CD14-positive monocyte (primary cell): ENCODE data around the gene PDGFD. TPM values are rescaled to one million over a fixed set of nuclear protein-coding genes. Genes with fewer than 3 reads are reported as not detected.

Experiments
- DNase-seq, 3 donors: peaks; one replicate each; pipeline ENCODE4 v3.0.0-alpha.2; 2011 to 2022
- H2AFZ ChIP-seq: 2 replicates; pipeline ENCODE4 v1.6.0; 2012; ENCODE audit warnings: mild to moderate bottlenecking, low read depth, low read length, inconsistent platforms; ENCODE audit not compliant: insufficient read depth, poor library complexity, severe bottlenecking
- H3K27ac ChIP-seq, 2 donors: 1 replicate in 1 of 2; 2 replicates in 1 of 2; pipeline ENCODE4 v1.5.1; 2012 to 2013; ENCODE audit warnings: low read length in 2 of 2, control low read depth in 1 of 2, inconsistent platforms in 1 of 2, low read depth in 1 of 2, mild to moderate bottlenecking in 1 of 2
- H3K27me3 ChIP-seq, 2 donors: one replicate each; pipeline versions ENCODE4 v1.6.0 to v1.6.1; 2011 to 2013; ENCODE audit warnings: low read length in 2 of 2; ENCODE audit not compliant: control insufficient read depth in 2 of 2, insufficient read depth in 2 of 2
- H3K36me3 ChIP-seq, 2 donors: replicated peaks in 1 of 2; 1 replicate in 1 of 2; 2 replicates in 1 of 2; pipeline versions ENCODE4 v1.5.1 to v1.6.1; 2012 to 2013; ENCODE audit warnings: low read length in 2 of 2, control low read depth in 1 of 2, inconsistent platforms in 1 of 2, mild to moderate bottlenecking in 1 of 2; ENCODE audit not compliant: insufficient read depth in 2 of 2, control insufficient read depth in 1 of 2
- H3K4me1 ChIP-seq, 2 donors: 1 replicate in 1 of 2; 2 replicates in 1 of 2; pipeline versions ENCODE4 v1.5.1 to v1.6.1; 2012 to 2013; ENCODE audit warnings: low read length in 2 of 2, control low read depth in 1 of 2, inconsistent platforms in 1 of 2, mild to moderate bottlenecking in 1 of 2, moderate library complexity in 1 of 2; ENCODE audit not compliant: insufficient read depth in 2 of 2, control insufficient read depth in 1 of 2
- H3K4me2 ChIP-seq: replicated peaks from 2 replicates; pipeline ENCODE3; 2012; ENCODE audit warnings: low read length, moderate library complexity, mild to moderate bottlenecking; ENCODE audit not compliant: poor library complexity, severe bottlenecking; ENCODE audit errors: extremely low read depth
- H3K4me3 ChIP-seq, 3 experiments: fragments of 200-600 bp in 1 of 3; sonication (generic) in 1 of 3; replicated peaks in 1 of 3; 1 replicate in 2 of 3; 2 replicates in 1 of 3; pipeline ENCODE4 v1.5.1; 2011 to 2013; ENCODE audit warnings: low read length in 3 of 3, mild to moderate bottlenecking in 3 of 3, control low read depth in 2 of 3, low read depth in 2 of 3, inconsistent platforms in 1 of 3, moderate library complexity in 1 of 3
- H3K79me2 ChIP-seq: 2 replicates; pipeline ENCODE4 v1.6.0; 2012; ENCODE audit warnings: mild to moderate bottlenecking, control low read depth, inconsistent platforms, low read length, moderate library complexity; ENCODE audit not compliant: insufficient read depth
- H3K9ac ChIP-seq: 2 replicates; pipeline ENCODE4 v1.6.0; 2017; ENCODE audit warnings: low read length, mild to moderate bottlenecking; ENCODE audit not compliant: insufficient read depth, poor library complexity, severe bottlenecking
- H3K9me3 ChIP-seq, 2 donors: replicated peaks in 1 of 2; 1 replicate in 1 of 2; 2 replicates in 1 of 2; pipeline versions ENCODE4 v1.5.1 to v1.6.1; 2012 to 2013; ENCODE audit warnings: low read length in 2 of 2, control low read depth in 1 of 2; ENCODE audit not compliant: control insufficient read depth in 1 of 2, insufficient read depth in 1 of 2
- H4K20me1 ChIP-seq: 2 replicates; pipeline ENCODE4 v1.6.0; 2012; ENCODE audit warnings: mild to moderate bottlenecking, low read length, control low read depth, moderate library complexity; ENCODE audit not compliant: insufficient read depth
- H3K27ac Mint-ChIP-seq, 7 donors: one replicate each; pipeline ENCODE4 v1.8.0; 2020; ENCODE audit warnings: mild to moderate bottlenecking in 7 of 7, mixed read lengths in 7 of 7, moderate library complexity in 6 of 7, inconsistent platforms in 2 of 7
- H3K27me3 Mint-ChIP-seq, 3 donors: one replicate each; pipeline ENCODE4 v1.8.0; 2021 to 2022; ENCODE audit warnings: low read depth in 3 of 3, mild to moderate bottlenecking in 3 of 3, mixed read lengths in 3 of 3, moderate library complexity in 3 of 3, inconsistent platforms in 1 of 3
- H3K36me3 Mint-ChIP-seq, 2 donors: one replicate each; pipeline ENCODE4 v1.8.0; 2020; ENCODE audit warnings: mixed read lengths in 2 of 2, inconsistent platforms in 1 of 2, mild to moderate bottlenecking in 1 of 2
- H3K4me1 Mint-ChIP-seq: one replicate; pipeline ENCODE4 v1.8.0; 2020; ENCODE audit warnings: mild to moderate bottlenecking, mixed read lengths
- H3K4me3 Mint-ChIP-seq, 2 donors: one replicate each; pipeline ENCODE4 v1.8.0; 2020; ENCODE audit warnings: mild to moderate bottlenecking in 2 of 2, mixed read lengths in 2 of 2, moderate library complexity in 1 of 2
- H3K9me3 Mint-ChIP-seq, 7 donors: one replicate each; pipeline ENCODE4 v1.8.0; 2020 to 2022; ENCODE audit warnings: mixed read lengths in 7 of 7, mild to moderate bottlenecking in 6 of 7, moderate library complexity in 6 of 7, inconsistent platforms in 2 of 7
- CTCF ChIP-seq: fragments of 200-600 bp; IDR thresholded peaks from one replicate; pipeline ENCODE4 v1.8.0; 2022; ENCODE audit warnings: antibody characterized with exemption, mild to moderate bottlenecking
- WGBS: methylation state at CpG from one replicate; pipeline ENCODE4 v1.1.5; 2013; ENCODE audit warnings: missing lambda C conversion rate; ENCODE audit not compliant: insufficient coverage; 5-methylcytosine and 5-hydroxymethylcytosine counted together
- intact Hi-C, 2 donors: fragments of 100-400 bp; cut with micrococcal nuclease; formaldehyde crosslinking; loops; one replicate each; pipeline versions ENCODE4 v1.15.0 to v1.15.1; 2023
- polyA plus RNA-seq, 3 donors: library from polyadenylated mRNA; depleted of rRNA in 1 of 3; unstranded in 2 of 3; stranded (reverse) in 1 of 3; fragments of 300-500 nt in 2 of 3; fragments of >200 nt in 1 of 3; fragmentation: Illumina TruSeq in 2 of 3; gene quantifications; 1 replicate in 2 of 3; 2 replicates in 1 of 3; pipeline ENCODE4 v1.2.3, GENCODE V29; 2012 to 2021

PDGFD gene
- polyA plus RNA-seq, 3 donors = 0.05 to 0.15 TPM; not detected in 1

GRCh38 chr11:103907136-103907535, 256.8 kb downstream of the PDGFD start:
- Histone ChIP-seq H3K79me2 (no peaks in the 10 kb centered on the region), H3K4me1 (peaks cover 42 to 44% of the 10 kb centered on the region in 2 donors), H3K27me3 (no peaks in the 10 kb centered on the region), H3K9me3 (peaks cover 0 to 10% of the 10 kb centered on the region in 2 donors), H3K4me2 (peak overlapping the region; percentile 28), H2AFZ (no peak overlapping the region), H3K36me3 (no peaks in the 10 kb centered on the region), H3K4me3 (peak overlapping the region in 1 of 3 experiments; percentile 29), H3K9ac (no peak overlapping the region), H3K27ac (peak overlapping the region in 1 of 2 donors; percentile 62), H4K20me1 (no peaks in the 10 kb centered on the region)
- no peak overlapping the region for H3K4me3 Mint-ChIP-seq
- 0% methylated on average over 1 of the region's 4 CpGs for WGBS
- peaks cover 5 to 19% (median 9%) of the 10 kb centered on the region in 7 donors for H3K9me3 Mint-ChIP-seq
- H3K4me1 Mint-ChIP-seq = peaks cover 27% of the 10 kb centered on the region
- no peak for TF ChIP-seq CTCF
- peak overlapping the region in 5 of 7 donors; percentile 13 to 68 (median 63) for H3K27ac Mint-ChIP-seq
- peaks cover 0 to 2% of the 10 kb centered on the region in 2 donors for H3K36me3 Mint-ChIP-seq
- H3K27me3 Mint-ChIP-seq = no peaks in the 10 kb centered on the region
- no peak for DNase-seq
- intact Hi-C loops = no loop called here

GRCh38 chr11:103906291-103906867, 257.6 kb downstream of the PDGFD start:
- no peaks in the 10 kb centered on the region for H3K27me3 ChIP-seq
- no peaks in the 10 kb centered on the region for H3K36me3 ChIP-seq
- no peak overlapping the region for H2AFZ ChIP-seq
- intact Hi-C loops = no loop called here
- H3K4me3 Mint-ChIP-seq = no peak overlapping the region
- DNase-seq = no peak
- H3K4me1 Mint-ChIP-seq = peaks cover 31% of the 10 kb centered on the region
- no peak overlapping the region for H3K4me3 ChIP-seq
- peaks cover 43 to 44% of the 10 kb centered on the region in 2 donors for H3K4me1 ChIP-seq
- H3K27ac Mint-ChIP-seq = peak overlapping the region in 4 of 7 donors; percentile 4 to 68 (median 32)
- peaks cover 0 to 9% of the 10 kb centered on the region in 2 donors for H3K9me3 ChIP-seq
- peaks cover 3 to 16% (median 4%) of the 10 kb centered on the region in 7 donors for H3K9me3 Mint-ChIP-seq
- no peak overlapping the region for H3K27ac ChIP-seq
- no CpG with 5 or more reads among the region's 1 CpG for WGBS
- no peaks in the 10 kb centered on the region for H4K20me1 ChIP-seq
- no peak overlapping the region for H3K9ac ChIP-seq
- H3K27me3 Mint-ChIP-seq = no peaks in the 10 kb centered on the region
- H3K4me2 ChIP-seq = no peak overlapping the region
- H3K36me3 Mint-ChIP-seq = no peaks in the 10 kb centered on the region
- no peaks in the 10 kb centered on the region for H3K79me2 ChIP-seq
- TF ChIP-seq CTCF = no peak
